ENCODE data around the gene SLC36A2.
"Not testable (repeated sequence)": the region's sequence is repeated elsewhere in the genome, so short reads cannot be mapped to it uniquely, and the experiment has no call there.

The SLC36A2 gene

GRCh38 chr5:151347369-151347768 lies at the start of gene SLC36A2:
SLC36A2 (minus strand) TSS chr5:151347559; CDS start chr5:151347460, 99 bp downstream.
- no peak for DNase-seq

- DNase-seq, result no peak
These were observed 41.6 kb upstream of the SLC36A2 start for GRCh38 chr5:151388960-151389359.

- no peak for DNase-seq
These were observed 36.7 kb upstream of the SLC36A2 start for GRCh38 chr5:151384106-151384505.

DNA sequence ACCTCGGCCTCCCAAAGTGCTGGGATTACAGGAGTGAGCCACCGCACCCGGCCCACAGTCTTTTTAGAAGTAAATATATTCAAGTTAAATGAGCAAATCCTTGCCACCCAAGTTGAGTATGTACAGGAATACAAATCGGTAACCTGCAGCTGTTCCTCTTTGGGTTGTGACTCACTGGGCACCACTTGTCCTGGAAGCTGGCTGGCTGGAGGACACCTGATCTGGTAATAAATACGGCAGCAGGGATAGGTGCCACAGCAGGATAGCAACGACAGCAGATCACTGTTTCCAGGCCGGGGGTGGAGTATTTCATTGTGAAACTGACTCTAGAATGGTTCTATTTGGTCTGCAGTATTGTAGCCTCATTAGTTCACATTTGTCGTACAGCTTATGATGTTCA lies 35.7 kb upstream of the SLC36A2 start:
- DNase-seq, result no peak

DNA sequence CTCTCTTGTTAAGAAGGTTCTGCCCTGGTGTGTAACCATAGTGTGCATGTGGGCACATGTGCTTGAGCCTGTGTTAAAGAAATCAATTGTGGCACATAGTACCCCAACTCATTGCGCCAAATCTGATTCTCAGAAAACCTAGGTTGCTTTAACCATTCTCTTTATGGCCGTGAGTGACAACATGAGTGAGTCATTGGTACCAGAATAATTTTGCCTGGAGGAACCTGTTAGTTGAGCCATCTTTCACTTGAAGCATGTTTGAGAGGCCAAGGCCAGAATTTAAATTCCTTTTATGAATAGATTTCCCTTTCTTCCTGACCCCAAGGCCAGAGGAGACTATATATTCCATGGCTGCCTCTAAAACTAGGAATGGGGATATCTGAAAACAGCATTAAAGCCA lies 35.2 kb upstream of the SLC36A2 start:
- no peak for DNase-seq

- no peak for DNase-seq
These were observed 34.5 kb upstream of the SLC36A2 start for GRCh38 chr5:151381899-151382298.

DNA sequence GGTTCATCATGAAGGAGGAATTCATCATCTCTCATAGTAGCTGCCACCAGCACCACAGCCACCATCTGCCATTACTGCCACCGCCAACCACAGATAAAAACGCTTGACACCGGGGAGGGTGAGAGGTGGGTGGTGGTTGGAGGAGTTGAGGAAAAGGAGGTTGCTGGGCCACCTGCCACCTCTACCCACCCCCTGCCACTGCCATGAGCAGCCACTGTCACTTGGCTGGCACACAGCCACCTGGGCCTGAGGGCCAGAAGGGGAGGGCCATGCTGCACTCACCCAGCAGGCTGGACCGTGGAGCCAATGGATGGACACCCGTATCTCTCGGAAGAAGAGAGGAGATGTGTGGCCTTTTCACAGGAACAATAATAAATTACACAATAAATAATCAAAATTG lies 31.3 kb upstream of the SLC36A2 start:
- no peak for DNase-seq

DNA sequence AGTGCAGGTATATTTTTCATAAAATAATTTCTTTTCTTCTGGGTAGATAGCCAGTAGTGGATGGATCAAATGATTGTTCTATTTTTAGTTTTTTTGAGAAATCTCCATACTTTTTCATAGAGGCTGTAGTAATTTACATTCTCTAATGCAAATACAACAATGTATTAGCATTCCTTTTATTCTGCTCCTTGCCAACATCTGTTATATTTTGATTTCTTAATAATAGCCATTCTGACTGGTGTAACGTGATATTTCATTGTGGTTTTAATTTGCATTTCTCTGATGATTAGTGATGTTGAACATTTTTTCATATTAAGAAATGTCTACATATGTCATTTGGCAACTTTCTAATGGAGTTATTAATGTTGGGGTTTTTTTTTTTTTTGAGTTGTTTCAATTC lies 27.2 kb upstream of the SLC36A2 start:
- DNase-seq, result no peak

GRCh38 chr5:151367038-151367437 lies 19.7 kb upstream of the SLC36A2 start:
- DNase-seq, result not testable (repeated sequence)

DNA sequence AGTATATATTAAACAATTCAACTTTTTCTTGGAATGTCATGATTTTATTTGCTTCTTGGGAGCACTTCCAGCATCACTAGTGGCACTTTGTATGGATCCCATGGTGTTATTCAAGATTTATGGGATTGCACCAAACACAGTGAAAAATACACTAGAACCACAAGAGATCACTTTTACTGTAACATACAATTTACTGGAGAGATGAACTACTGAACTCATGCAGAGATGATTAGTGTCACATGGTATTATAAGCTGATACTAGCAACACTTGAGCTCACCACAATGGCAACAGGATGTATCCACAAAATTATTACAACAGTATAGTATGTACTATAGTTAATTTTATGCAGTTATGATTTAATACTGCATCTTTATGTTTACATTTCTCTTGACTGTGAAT lies 16.3 kb upstream of the SLC36A2 start:
- no peak for DNase-seq

DNA sequence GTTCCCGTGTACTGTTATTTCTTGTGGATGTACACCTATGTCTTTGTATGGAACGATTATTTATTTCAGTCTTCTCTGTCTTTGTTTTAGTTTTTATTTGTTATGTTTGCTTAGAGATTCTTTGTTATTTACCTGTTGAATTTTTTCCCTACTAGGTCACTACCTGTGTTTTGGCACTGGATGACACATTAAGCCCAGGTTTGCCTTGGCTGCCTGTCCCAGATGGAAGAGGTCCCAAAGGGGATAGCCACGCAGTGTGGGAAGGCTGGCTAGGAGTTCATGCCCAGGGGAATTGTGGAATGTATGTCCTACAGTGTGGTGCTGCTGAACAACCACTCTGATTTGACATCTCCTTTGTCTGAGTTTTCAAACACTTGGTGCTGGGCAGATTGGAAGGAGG lies 15.6 kb upstream of the SLC36A2 start:
- no peak for DNase-seq

DNA sequence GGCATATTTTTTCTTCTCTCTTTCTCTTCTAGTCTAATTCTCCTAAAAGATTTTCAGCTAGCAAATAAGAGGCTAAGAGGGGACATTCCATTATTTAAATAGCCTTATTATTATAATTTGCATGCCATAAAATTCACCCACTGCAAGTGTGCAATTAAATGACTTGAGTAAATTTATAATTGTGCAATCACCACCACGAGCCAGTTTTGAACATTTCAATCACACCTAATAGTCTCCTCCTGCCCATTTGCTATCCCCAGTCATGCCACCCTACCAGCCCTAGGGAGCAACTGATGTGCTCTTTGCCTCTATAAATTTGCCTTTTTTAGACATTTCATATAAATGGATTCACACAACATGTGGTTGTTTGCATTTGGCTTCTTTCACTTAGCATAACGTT lies 12.0 kb upstream of the SLC36A2 start:
- no peak for DNase-seq

- no peak for DNase-seq
These were observed 10.4 kb upstream of the SLC36A2 start for GRCh38 chr5:151357792-151358191.

DNA sequence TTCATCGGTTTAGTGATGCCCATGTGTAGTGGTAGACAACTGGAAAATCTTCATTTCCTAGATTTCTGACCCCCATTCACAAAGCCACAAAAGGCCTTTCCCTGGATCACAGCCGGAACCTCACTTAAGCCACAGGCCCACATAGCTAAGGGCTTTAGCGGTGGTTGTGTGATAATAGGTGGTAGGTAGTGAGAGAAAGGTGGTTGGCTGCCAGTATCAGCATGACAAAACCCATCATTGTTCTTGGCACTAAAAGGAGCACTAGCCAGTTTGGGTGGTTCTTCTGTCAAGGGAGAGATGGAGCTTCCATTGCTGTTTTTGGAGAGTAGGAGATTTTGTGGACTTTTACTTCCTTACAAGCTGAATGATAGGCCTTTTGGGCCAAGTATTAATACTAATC lies 9.7 kb upstream of the SLC36A2 start:
- no peak for DNase-seq

DNA sequence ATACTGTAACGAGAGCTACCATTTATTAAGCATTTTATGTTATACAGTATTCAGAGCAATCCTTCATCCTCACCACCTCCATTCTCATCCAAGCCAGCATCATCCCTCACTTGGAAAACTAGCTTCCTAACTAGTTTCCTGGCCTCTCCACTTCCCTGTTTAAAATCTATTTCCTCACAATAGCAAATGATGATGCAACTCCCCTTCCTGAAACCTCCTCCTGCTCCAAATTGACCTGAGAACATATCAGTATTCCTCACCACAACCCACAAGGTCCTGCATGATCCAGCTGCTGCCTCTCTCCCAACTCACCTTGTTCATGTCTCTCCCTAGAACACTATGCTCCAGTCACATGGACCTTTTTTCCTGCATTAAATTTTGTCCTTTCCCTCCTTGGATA lies 4.3 kb upstream of the SLC36A2 start:
- no peak for DNase-seq

GRCh38 chr5:151348789-151349188 lies 1.4 kb upstream of the SLC36A2 start:
- no peak for DNase-seq

DNA sequence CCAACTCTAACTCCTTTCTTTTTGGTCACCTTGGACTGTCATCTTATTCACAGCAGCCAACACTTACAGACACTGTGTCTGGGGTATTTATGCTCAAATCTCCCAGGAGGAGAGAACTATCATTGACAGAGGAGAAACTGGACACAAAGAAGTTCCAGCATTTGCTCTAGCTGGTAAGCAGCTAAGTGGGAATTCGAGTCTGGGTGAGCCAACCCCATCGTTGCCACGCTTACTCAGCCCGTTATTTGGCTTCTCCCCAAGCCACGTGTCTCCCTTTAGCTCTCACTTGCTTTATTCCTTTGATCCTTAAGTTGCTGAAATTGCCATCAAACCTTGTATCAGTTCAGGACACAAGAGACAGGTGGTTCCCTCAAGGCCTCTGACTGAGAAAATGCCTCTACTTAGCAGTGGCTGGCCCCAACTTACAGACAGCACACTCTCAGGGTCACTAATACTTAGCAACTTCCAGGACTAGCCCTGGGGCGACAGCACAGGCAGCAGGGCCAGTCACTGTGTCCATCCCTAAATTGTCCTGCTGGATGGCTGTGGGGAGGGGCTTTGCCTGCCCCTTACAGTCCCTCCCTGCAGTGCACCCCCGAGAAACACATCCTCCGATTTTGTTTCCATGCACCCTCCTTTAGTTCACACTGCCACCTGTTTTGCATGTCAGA lies 1.4 kb downstream of the SLC36A2 start:
- no peak for DNase-seq

DNA sequence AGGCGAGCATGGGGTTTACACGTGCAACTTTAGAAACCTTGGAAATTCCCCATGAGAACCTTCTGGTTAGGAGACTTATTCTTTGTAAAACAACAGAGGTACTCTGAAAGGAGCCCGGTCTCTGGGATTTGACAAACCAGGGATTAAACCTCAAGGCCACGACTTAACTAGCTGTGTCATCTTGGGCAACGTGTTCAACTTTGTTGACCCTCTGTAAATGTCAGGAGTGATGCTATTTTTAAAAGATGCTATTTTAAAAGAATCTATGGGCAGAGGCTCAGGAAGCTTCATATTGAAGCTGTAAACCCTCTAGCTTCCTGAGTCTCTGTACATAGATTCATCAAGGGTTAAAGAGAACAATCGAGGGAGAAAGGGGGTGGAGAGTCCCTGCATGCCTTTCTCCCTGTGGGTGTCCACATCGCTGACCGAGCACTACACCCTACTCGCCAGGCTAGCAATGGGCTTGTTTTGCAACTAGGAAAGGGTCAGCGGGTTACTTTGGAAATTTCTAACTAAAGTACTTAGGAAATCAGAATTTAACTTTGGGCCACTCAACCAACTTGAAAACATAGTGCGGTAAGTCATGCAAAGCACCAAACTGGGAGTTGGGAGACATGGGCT lies 2.1 kb downstream of the SLC36A2 start:
- no peak for DNase-seq

DNA sequence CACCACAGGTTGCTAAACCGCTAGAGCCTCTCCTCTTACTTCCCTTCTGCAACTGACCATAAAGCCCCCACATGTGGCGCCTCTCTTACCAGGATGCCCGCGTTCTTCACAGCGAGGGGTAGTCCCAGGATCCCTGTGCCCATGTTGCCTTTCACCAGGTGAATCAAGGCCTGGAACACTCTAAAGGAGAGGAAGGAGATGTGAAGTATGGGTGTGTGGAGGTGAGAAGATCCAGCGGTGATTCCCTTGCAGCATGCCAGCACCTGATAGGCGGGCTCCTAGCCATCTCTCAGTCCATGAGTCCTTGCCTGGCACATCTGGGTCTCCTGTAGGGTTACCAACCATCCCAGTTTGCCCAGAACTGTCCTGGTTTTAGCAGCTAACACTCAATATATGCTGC lies 3.3 kb downstream of the SLC36A2 start:
- DNase-seq, result no peak

DNA sequence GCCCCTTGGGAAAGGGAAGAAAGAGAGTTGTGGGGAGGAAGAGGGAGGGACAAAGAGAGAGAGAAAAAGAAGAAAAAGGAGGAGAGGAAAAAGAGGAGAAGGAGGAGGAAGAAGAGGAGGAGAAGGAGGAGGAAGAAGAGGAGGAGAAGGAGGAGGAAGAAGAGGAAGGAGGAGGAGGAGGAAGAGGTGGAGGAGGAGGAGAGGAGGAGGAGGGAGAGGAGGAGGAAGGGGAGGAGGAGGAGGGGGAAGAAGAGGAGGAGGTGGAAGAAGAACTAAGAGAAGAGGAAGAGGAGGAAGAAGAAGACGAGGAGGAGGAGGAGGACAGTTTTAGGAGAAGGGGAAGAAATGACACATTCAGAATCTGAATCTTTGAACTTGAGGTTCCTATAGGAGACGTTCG lies 7.4 kb downstream of the SLC36A2 start:
- DNase-seq, result no peak

DNA sequence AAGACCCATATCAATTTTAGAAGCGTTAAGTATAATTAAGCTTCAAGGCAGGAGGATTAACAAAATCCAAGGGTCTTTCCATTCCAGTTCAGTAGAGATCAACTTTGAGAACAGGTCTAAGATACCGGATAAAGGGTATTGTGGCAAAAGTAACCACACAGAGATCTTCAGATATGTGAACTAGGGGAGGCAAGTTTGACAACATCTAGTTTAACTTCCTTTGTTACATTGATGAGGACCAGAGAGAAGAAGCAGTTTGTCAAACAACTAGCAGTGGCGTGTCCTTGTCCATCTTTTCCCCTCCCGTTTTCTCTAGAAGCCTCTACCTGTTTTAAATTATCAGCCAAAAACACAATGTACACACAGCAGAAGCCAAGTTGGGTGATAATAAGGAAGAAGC lies 8.6 kb downstream of the SLC36A2 start:
- no peak for DNase-seq

- DNase-seq, result no peak
These were observed 14.5 kb downstream of the SLC36A2 start for GRCh38 chr5:151332857-151333256.

DNA sequence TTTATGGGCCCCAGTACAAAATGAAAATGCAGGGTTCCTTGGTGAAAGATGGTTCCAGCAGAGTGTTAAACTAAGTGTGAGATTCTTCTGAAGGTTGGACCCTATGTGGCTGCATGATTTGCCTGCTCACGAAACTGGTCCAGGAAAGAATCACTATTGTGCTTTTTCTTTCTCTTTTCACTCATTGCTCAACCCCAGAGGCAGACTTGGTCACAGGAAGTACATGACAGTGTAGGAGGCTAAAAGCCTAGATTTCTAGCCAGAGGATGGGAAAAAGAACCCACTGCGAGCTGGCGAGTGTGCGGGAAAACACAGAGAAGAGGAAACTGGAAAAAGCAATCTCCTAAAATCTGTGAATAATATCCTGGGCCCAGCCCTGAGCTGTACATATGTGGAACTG lies 18.6 kb downstream of the SLC36A2 start:
- DNase-seq, result no peak

GRCh38 chr5:151327585-151327984 lies 19.8 kb downstream of the SLC36A2 start:
- DNase-seq, result no peak

DNA sequence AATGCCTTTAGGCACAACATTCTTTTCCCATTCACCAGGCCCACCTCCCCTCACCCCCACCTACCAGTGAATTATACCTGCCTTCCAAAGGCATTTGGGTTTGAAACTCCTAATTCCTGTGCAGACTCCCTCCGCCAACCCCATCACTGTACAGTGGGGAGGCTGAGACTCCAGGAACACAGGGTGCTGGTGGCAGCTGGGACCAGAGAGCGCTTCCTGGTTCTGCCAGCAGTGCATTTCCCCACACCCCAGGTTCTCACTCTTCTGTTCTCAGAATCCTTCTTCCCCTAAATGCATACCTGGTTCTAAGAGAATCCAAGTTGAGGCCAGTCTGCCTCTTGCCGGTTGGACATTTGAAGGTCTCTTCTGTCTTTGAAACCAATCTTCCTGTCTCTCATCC lies 21.1 kb downstream of the SLC36A2 start:
- DNase-seq, result no peak
